Activated naive CD8-positive, alpha-beta T cell treated with anti-CD3 and anti-CD28 coated beads, Interleukin-2, amount 10 ng/mL, durations not matched to agents 7 days and 5 days (primary cell): ENCODE results near the gene EFNB2. TPM values are rescaled to one million over a fixed set of nuclear protein-coding genes. Genes with fewer than 3 reads are reported as not detected.

Experiments used
- ATAC-seq: fragments of 150-1000 bp; cut with Tn5 transposase; one replicate; pipeline ENCODE4 v1.10.0; 2021; ENCODE audit warnings: low read depth, moderate library complexity
- POLR2A ChIA-PET: fragments of 350-600 bp; sonication (Branson Sonifier 250); formaldehyde crosslinking; loops from one replicate; lab custom pipeline; 2021; ENCODE audit warnings: antibody characterized with exemption; lab: Charles Lee
- DNase-seq: peaks from one replicate; pipeline ENCODE4 v3.0.0; 2021
- H3K27ac Mint-ChIP-seq: one replicate; pipeline ENCODE4 v1.8.0; 2022; ENCODE audit warnings: mild to moderate bottlenecking, mixed read lengths
- H3K27me3 Mint-ChIP-seq: one replicate; pipeline ENCODE4 v1.8.0; 2022; ENCODE audit warnings: mild to moderate bottlenecking, moderate library complexity, mixed read lengths
- H3K36me3 Mint-ChIP-seq: one replicate; pipeline ENCODE4 v1.8.0; 2021; ENCODE audit warnings: mild to moderate bottlenecking, mixed read lengths
- H3K4me1 Mint-ChIP-seq: one replicate; pipeline ENCODE4 v1.8.0; 2021; ENCODE audit warnings: mixed read lengths
- H3K4me3 Mint-ChIP-seq: one replicate; pipeline ENCODE4 v1.8.0; 2022; ENCODE audit warnings: mild to moderate bottlenecking, moderate library complexity, mixed read lengths
- H3K9me3 Mint-ChIP-seq: one replicate; pipeline ENCODE4 v1.8.0; 2021; ENCODE audit warnings: mixed read lengths
- total RNA-seq, 2 experiments: library from RNA; stranded (reverse); gene quantifications; one replicate each; pipeline ENCODE4 v1.2.3, GENCODE V29; 2021

Gene EFNB2
- total RNA-seq, 2 experiments from 2014 or later = 0.14 to 0.23 TPM

DNA sequence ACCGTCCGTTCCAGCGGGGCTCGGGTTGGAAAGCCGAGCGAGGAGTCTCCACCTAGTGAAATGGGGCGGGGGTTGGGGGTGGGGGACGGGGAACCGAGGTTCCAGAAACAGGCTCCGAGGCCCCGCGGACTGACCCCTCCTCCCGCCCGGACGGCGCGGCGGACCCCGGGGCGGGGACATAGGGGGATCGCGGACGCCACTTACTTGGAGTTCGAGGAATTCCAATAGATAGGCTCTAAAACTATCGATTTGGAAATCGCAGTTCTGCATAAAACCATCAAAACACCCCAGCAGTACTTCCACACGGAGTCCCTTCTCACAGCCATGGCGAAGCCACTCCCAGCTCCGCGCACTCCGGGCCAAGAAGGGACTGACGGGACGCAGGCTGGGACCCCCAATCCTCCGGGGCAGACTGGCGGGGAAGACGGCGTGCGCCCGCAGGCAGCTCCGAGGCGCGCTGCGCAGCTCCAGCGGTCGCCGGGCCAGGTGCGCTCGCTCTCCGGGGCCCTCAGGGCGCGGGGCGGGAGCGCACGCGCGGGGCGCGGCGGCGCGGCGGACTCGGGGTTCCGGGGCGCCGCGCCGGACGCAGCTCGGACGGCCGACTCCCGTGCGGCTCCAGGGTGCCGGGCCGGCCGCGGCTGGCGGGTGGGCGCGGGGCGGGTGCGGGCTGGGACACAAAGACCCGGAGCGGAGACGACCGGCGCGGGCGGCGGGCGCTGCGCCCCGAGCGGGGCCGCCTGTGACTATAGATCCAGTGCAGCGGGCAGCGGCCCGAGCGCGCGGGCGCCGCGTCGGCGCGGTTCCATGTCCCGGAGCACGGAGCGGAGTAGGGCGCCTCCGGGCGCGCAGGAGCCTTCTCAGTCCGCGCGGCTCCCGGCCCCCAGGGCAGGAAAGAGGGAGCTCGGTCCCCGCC is 567 bp downstream of the EFNB2 start:
- peak overlapping the region; percentile 75 for H3K4me3 Mint-ChIP-seq
- no peak overlapping the region for H3K27ac Mint-ChIP-seq
- no peaks in the 10 kb centered on the region for H3K9me3 Mint-ChIP-seq
- POLR2A ChIA-PET = interaction anchor here (2.1 kb wide), 1 partner anchor 33 kb away, joined by 15 read pairs; the partner anchor contains the start of gene ARGLU1
- H3K4me1 Mint-ChIP-seq = peaks cover 12% of the 10 kb centered on the region
- ATAC-seq = peak; percentile 21
- peak; percentile 49 for DNase-seq
- H3K27me3 Mint-ChIP-seq = peaks cover 39% of the 10 kb centered on the region
- no peaks in the 10 kb centered on the region for H3K36me3 Mint-ChIP-seq

GRCh38 chr13:106533943-106534638 is 1.4 kb downstream of the EFNB2 start:
- POLR2A ChIA-PET = interaction anchor here (2.1 kb wide), 1 partner anchor 34 kb away, joined by 15 read pairs; the partner anchor contains the start of gene ARGLU1
- no peak overlapping the region for H3K27ac Mint-ChIP-seq
- no peaks in the 10 kb centered on the region for H3K9me3 Mint-ChIP-seq
- DNase-seq (peak; percentile 46), ATAC-seq (no peak)
- H3K4me3 Mint-ChIP-seq = peak overlapping the region; percentile 42
- H3K36me3 Mint-ChIP-seq = no peaks in the 10 kb centered on the region
- peaks cover 12% of the 10 kb centered on the region for H3K4me1 Mint-ChIP-seq
- peaks cover 45% of the 10 kb centered on the region for H3K27me3 Mint-ChIP-seq

GRCh38 chr13:106533101-106533942 is 2.1 kb downstream of the EFNB2 start:
- POLR2A ChIA-PET = no interaction called here
- Mint-ChIP-seq H3K9me3 (no peaks in the 10 kb centered on the region), H3K27ac (no peak overlapping the region), H3K36me3 (no peaks in the 10 kb centered on the region), H3K27me3 (peaks cover 45% of the 10 kb centered on the region), H3K4me3 (peak overlapping the region; percentile 37), H3K4me1 (peaks cover 12% of the 10 kb centered on the region)
- DNase-seq (peak; percentile 38), ATAC-seq (no peak)

- POLR2A ChIA-PET = no interaction called here
- H3K4me1 Mint-ChIP-seq = peaks cover 12% of the 10 kb centered on the region
- H3K36me3 Mint-ChIP-seq = no peaks in the 10 kb centered on the region
- peaks cover 50% of the 10 kb centered on the region for H3K27me3 Mint-ChIP-seq
- ATAC-seq (no peak), DNase-seq (no peak)
- H3K4me3 Mint-ChIP-seq = peak overlapping the region; percentile 37
- no peaks in the 10 kb centered on the region for H3K9me3 Mint-ChIP-seq
- no peak overlapping the region for H3K27ac Mint-ChIP-seq
Observed at GRCh38 chr13:106532111-106532929, 3.1 kb downstream of the EFNB2 start.

- ATAC-seq (no peak), DNase-seq (no peak)
- H3K9me3 Mint-ChIP-seq = no peaks in the 10 kb centered on the region
- no peak overlapping the region for H3K27ac Mint-ChIP-seq
- no peak overlapping the region for H3K4me3 Mint-ChIP-seq
- peaks cover 7% of the 10 kb centered on the region for H3K4me1 Mint-ChIP-seq
- H3K27me3 Mint-ChIP-seq = peaks cover 56% of the 10 kb centered on the region
- POLR2A ChIA-PET = no interaction called here
- H3K36me3 Mint-ChIP-seq = no peaks in the 10 kb centered on the region
Observed at GRCh38 chr13:106530980-106531481, 4.4 kb downstream of the EFNB2 start.

GRCh38 chr13:106530171-106530851 is 5.2 kb downstream of the EFNB2 start:
- POLR2A ChIA-PET = no interaction called here

DNA sequence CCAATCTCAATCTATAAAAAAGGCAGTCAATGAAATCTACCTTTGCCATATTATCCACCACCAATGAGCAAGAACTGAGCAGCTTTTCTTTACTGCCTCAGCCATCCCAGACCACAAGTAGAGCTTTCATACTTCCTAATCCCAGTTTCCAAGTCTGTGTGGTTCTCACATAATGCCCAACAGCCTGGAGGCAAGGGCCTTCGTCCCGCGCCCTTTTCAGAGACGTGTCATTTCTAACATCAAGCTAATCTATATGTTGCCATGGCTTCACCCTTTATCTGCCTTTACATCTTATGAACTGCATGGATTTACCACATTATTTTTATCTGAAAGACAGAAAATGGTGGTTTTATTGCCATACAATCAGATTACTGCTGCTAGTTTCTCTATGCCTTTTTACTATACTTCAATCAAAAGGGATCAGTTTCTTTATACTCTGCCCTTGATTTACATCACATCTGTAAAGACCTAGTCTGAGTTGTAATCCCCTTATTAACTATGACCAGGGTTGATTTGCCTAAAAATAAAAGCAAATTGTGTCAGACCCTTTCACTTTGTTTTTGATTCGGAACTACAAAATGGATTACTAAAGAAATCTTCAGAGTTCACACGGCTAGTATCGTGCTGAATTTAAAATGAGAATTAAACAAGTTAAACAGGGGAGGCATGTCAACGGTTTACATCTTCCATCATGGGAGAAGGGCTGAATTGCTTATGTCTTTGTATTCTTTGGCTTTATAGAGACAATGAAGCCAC is 5.9 kb downstream of the EFNB2 start:
- Mint-ChIP-seq H3K9me3 (no peaks in the 10 kb centered on the region), H3K36me3 (no peaks in the 10 kb centered on the region), H3K27ac (no peak overlapping the region), H3K27me3 (peaks cover 54% of the 10 kb centered on the region), H3K4me1 (peaks cover 7% of the 10 kb centered on the region), H3K4me3 (no peak overlapping the region)
- DNase-seq = no peak
- no peak for ATAC-seq
- POLR2A ChIA-PET = no interaction called here

More at GRCh38 chr13:106530171-106530851, 5.2 kb downstream of the EFNB2 start:
- H3K27ac Mint-ChIP-seq = no peak overlapping the region
- no peaks in the 10 kb centered on the region for H3K36me3 Mint-ChIP-seq
- H3K4me3 Mint-ChIP-seq = no peak overlapping the region
- H3K27me3 Mint-ChIP-seq = peaks cover 56% of the 10 kb centered on the region
- H3K4me1 Mint-ChIP-seq = peaks cover 7% of the 10 kb centered on the region
- ATAC-seq = no peak
- H3K9me3 Mint-ChIP-seq = no peaks in the 10 kb centered on the region
- no peak for DNase-seq

DNA sequence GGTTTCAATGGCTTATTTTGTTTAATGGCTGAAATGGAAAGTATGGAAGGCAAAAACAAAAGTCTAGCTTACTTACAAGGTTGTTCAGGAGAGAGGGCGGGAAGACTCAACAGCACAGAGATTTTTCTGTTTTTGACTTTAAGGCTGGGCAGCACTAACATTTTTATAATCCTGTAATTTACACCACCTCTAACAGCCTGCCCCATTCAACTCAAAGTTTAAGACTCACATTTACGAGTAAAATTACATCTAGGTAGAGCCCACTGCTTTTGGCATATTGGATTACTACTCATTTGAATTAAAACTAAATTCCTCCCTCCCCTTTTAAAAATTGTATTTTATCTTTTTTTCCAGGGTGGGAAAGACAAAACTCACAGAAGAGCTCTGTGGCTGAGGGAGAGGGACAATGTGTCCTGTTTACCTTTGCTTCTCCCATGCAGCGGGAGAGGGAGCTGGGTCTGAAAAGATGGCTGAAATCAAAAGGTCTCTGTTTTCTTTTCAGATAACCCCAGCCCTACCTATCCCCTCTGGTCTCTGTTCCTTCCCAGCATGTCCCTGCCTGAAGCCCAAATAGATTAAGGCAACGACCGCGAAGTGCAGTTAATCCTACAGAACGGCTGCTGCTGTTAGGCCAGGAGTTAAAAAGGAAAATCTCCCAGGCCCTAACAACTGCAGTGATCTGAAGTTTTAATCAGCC is 6.6 kb downstream of the EFNB2 start:
- peaks cover 7% of the 10 kb centered on the region for H3K4me1 Mint-ChIP-seq
- H3K36me3 Mint-ChIP-seq = no peaks in the 10 kb centered on the region
- peaks cover 51% of the 10 kb centered on the region for H3K27me3 Mint-ChIP-seq
- H3K27ac Mint-ChIP-seq = no peak overlapping the region
- DNase-seq (no peak), ATAC-seq (no peak)
- no peaks in the 10 kb centered on the region for H3K9me3 Mint-ChIP-seq
- POLR2A ChIA-PET = no interaction called here
- H3K4me3 Mint-ChIP-seq = no peak overlapping the region

GRCh38 chr13:106527826-106528225 is 7.6 kb downstream of the EFNB2 start:
- POLR2A ChIA-PET = no interaction called here
- H3K27me3 Mint-ChIP-seq = peaks cover 44% of the 10 kb centered on the region
- peaks cover 2% of the 10 kb centered on the region for H3K4me1 Mint-ChIP-seq
- no peaks in the 10 kb centered on the region for H3K36me3 Mint-ChIP-seq
- no peak for DNase-seq
- H3K4me3 Mint-ChIP-seq = no peak overlapping the region
- no peaks in the 10 kb centered on the region for H3K9me3 Mint-ChIP-seq
- ATAC-seq = no peak
- H3K27ac Mint-ChIP-seq = no peak overlapping the region

DNA sequence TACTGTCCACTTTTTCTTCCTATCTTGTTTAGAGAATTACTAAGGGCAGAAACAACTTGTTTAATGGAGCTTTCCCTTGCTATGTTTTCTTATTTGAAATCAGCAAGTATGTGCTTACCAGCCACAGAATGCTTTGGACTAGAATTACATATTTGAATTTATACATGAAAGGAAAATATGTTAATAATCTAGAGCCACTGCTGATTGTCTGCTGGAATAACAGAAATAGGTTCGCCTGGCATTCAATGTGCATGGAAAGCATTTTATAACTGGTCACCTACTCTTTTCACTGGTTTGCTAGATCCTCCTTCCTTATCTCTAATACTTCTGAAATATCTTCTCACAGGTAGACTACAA is 8.0 kb downstream of the EFNB2 start:
- H3K4me3 Mint-ChIP-seq = no peak overlapping the region
- DNase-seq (no peak), ATAC-seq (no peak)
- H3K27me3 Mint-ChIP-seq = peaks cover 43% of the 10 kb centered on the region
- no peaks in the 10 kb centered on the region for H3K9me3 Mint-ChIP-seq
- peaks cover 2% of the 10 kb centered on the region for H3K4me1 Mint-ChIP-seq
- POLR2A ChIA-PET = no interaction called here
- no peak overlapping the region for H3K27ac Mint-ChIP-seq
- no peaks in the 10 kb centered on the region for H3K36me3 Mint-ChIP-seq
